HG03520 (cell line): ENCODE measurements around the gene PACRGL.
"Not testable (repeated sequence)": the region's sequence is repeated elsewhere in the genome, so short reads cannot be mapped to it uniquely, and the experiment has no call there.

Experiments used
- ATAC-seq: cut with Tn5 transposase; IDR thresholded peaks from one replicate; pipeline ENCODE4 v1.9.1; 2021; ENCODE audit warnings: mild to moderate bottlenecking, moderate library complexity; ENCODE audit not compliant: unreplicated experiment

PACRGL gene

DNA sequence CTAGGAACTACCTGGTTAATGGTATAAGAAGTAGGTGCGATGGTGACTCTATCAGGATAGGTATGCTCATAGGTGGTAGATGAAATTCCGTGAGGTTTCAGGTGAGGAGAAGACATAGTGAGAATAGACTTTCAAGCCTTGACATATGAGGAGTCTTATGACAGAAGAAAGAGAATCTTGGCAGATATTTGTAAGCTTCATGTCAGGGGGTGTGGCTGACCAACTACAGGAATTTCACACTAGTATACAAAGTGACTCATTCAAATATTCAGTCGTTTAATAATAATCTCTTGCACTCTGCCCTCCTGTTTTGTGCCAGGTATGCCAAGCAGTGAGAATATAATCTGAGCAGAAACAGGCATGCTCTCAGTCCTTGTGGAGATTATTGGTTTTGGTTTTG is 22.8 kb downstream of the PACRGL start:
- ATAC-seq = no peak

DNA sequence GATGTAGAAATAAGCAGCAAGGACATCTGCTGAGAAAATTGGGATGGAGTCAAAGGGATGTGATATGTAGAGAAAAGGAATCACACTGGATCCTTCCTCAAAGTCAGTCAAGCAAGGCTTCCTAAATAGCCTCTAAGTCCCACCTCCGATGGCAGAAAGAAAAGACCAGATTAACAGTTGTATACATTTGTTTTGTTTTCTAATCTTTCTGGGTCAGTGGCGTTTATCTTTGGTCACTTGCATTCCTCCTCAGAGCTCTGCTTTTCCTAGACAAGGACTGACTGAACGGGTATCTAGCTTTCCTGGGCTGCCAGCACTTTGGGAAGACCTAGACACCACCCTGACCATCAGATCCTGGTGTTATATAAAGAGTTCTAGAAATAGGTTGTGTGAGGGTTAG is 23.2 kb downstream of the PACRGL start:
- ATAC-seq = no peak

DNA sequence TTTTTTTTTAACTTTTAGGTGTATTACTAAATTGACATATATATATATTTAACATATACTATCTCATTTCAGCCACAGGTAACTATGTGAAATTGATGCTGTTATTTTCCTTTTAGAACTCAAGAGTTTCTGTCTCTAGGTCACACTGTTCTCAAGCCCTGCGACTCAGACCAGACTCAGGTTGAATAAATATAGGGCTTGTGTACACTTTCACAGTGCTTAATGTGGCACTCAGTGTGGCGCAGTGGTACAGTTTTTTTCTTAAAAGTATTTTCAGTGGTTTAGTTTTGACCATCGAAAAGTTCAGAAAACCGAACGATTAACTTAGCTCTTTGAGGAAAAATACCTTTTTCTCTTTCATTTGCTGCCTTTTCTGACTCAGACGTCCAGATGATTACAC is 24.7 kb downstream of the PACRGL start:
- no peak for ATAC-seq

DNA sequence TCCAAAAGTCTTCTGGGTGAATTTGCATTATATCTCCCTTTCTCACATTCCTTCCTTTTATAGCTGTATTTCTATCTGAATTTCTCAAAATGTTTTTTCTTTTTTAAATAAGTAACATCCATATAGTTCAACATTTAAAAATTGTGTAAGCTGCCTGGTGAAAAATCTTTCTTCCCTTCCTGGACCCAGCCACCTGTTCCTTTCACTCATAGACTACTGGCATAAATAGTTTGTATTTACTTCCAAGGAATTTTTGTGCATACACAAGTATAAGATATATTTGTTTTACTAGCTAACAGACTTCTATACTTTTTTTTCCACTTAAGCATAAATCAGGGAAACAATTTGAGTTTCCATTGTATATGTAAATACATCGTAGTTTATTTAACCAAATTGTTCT is 35.7 kb downstream of the PACRGL start:
- ATAC-seq = no peak

DNA sequence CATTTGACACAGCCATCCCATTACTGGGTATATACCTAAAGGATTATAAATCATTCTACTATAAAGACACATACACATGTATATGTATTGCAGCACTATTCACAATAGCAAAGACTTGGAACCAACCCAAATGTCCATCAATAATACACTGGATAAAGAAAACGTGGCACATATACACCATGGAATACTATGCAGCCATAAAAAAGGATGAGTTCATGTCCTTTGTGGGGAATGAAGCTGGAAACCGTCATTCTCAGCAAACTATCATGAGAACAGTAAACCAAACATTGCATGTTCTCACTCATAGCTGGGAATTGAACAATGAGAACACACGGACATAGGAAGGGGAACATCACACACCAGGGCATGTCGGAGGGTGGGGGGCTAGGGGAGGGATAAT is 45.7 kb downstream of the PACRGL start:
- not testable (repeated sequence) for ATAC-seq

DNA sequence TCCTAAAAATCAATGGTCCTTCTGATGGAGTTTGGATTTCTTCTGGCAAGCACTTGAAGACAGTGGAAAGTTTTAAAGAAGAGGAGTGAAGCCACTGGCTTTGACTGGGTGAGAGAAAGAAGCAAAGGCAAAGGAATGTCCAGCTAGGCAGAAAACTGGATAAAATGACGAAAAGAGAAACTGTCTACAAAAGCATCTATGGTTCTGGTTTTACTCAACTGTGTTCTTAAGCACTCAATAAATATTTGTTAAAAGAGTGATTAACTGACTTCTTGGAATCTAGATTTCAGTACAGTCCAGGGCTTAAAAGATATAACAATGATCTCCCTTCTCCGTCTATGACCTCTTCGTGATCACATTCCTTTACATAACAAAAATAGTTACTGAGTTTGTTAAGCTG is 52.4 kb downstream of the PACRGL start:
- no peak for ATAC-seq

DNA sequence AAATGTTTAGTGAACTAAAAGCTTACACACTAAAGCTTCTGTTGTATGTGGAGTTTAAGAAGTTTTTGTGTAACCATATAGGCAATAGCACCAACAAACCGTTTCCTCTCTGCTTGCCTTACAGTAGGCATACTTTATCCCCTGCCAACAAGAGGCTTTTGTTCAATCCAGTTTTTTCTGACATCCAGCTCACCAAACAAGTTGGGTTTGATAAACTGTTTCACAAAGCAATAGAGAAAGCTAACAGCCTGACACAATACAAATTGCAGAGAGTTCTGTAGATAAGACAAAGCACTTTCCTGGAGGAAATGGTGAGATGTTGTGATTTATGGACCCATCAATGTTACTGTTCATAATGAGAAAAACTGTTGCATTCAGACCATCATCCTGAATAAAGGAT is 53.8 kb downstream of the PACRGL start:
- ATAC-seq = no peak

DNA sequence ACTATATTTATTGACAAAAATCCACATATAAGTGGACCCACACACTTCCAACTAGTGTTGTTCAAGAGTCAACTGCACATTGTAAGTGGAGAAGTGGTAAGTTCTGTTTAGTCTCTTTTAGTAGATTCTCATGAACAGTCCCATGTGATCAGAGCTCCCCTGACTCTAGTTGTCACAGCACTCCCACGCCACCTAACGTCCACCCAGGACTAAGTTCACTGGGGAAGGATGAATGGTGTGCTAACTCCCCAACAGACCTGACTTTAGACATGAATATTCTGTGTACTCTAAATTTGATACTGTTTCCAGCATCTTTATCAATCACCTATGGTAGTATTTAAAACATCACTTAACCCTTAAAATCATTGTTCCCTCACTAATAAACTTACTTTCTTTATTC is 59.8 kb downstream of the PACRGL start:
- ATAC-seq = no peak

DNA sequence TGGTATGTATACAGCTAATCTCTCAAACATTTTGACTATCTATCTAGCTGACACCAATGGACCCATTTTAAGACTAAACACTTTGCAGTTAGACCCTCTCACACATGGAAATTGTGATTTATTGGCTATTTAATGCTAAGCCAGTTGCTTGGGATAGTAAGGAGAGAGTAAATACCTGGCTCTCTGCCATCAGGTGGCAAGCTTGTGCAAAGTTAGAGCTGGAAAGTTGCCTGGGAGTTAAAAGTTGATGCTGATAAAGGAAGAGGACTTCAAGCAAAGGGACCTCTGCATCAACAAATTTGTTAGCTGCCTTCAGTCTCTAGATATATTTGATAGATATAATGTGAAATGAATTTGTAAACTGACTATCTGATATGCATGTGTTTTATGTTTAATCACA is 61.1 kb downstream of the PACRGL start:
- ATAC-seq = no peak

DNA sequence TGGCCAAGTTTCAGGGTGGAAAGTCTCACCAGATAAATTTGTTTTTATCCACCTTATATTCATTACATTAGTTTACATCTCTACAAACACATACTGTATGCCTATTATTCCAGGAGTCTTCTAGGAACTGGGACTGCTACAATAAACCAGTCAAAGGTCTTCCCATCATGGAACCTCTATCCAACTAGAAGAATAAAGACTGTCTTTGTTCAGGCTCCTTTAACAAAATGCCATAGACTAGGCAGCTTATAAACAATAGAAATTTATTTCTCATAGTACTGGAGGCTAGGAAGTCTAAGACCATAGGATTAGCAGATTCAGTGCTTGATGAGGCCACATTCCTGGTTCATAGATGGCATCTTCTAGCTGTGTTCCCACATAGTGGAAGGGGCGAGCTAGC is 61.6 kb downstream of the PACRGL start:
- ATAC-seq = no peak

DNA sequence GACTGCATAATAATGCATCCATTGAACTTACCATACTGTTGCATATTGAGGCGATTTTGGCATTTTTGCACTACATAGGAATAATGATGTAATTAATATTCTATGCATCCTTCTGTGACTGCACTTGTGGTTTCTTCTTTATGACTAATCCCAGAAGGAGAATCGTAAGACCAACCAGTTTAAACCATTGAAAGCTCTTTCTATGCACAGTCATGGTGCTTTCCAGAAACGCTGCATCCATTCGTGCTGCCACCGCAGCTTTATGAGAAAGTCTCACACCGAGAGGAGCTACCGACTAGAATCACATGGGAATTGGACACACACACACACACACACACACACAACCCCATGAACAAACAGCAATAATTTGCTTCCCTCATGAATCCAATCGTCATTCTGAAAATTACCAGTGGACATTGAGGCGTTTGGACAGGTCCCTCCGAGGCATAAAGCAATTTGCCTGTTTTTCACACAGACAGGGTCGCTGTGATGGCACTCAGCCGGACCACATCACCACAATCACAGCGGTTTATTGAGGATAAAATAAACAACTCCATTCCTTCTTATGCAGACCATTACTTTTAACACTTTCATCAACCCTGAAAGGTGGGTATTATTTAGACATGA is 64.2 kb downstream of the PACRGL start:
- ATAC-seq = no peak

DNA sequence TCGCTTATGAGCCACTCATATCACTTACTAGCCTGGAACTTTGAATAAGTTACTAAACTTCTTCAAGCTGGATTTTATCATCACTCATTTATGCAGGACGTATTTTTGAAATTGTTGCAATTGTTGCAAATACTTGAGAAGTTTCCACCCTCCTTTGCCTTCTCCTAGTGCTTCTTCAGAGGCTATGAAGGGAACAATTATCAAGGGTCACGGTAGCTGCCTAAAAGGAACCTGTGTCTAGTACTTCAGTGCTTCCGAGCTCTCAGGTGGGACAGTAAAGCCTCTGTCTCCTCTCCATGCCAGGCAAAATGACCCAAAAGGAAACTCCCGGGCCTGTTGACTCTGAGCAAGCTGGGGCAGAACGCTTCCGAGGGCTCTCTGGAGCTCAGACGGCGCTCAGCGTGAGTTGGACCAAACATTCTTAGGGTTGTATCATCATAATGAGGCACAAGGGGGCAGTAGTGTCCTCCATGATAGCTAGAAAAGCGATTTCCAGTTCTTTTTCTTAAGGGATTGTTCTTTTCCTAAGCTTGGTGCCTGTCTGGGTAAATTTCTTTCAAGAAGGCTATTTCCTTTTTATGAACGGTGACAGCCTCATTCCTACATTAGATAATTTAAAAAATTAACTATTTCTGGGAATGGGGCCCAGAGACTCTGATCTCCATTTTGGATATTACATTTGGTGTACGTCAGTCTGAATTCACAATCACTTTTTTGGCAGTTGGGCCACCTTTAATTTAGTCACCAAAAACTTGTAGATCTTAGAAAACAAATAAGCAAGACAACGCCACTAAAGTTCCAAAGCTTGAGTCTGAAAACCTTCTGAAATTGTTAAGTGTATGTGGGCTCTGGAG is 73.1 kb downstream of the PACRGL start:
- ATAC-seq = peak; percentile 86

DNA sequence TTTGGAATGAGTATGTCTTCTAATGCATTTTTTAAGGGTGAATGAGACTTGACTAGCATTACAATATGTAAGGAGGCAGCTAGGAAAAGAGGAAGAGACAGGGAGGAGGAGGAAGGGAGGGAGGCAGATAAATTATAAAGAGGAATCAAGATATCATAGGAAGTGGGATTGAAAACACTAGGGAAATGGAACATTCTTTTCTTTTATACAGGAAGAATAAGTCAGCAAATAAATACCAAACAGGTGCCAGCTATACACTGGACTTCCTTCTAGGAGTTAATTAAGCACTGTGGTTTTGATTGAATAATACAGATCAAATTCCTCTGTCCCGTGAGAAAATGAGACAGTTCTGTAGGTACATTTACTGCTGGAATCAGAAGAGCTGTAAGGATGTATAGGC is 78.6 kb downstream of the PACRGL start:
- no peak for ATAC-seq

DNA sequence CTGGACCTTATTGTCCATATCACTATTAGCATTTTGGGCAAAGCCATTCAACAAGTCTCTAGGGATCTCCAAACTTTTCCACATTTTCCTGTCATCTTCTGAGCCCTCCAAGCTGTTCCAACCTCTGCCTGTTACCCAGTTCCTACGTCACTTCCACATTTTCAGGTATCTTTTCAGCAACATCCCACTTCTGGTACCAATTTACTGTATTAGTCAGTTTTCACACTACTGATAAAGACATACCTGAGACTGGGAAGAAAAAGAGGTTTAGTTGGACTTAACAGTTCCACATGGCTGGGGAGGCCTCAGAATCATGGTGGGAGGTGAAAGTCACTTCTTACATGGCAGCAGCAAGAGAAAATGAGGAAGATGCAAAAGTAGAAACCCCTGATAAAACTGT is 82.9 kb downstream of the PACRGL start:
- ATAC-seq = not testable (repeated sequence)

DNA sequence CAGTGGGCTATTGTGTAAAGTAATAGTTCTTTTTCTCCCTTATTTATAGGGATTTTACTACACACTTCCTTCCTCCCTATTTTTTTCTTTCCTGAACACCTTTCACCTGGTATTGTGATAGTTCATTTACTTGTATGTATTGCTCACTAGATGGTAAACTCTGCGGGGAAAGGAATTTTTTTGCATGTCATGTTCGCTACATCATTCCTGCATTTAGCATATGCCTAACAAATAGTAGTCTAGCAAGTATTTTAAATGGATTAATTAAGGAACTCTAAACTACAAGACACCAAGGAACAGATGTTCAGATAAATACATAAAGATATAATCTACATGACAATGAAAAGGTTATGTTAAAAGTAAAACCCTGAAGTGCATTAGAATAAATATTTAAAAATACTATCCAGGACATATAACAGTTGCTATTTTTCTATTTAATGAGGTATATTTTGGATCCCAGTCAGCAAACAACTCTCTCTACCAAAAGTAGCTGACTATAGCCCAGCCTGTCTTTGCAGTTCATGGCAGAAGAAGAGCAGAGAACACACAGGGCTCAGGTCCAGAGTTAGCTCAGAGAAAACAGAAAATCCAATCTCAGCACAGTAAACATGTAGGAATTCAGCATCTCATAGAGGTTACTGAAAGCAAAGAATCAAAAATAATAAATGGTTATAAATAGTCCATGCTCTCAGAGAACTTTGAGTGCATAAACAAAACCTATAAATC is 87.8 kb downstream of the PACRGL start:
- no peak for ATAC-seq
